ENCODE measurements around the gene XXYLT1. TPM values are rescaled to one million over a fixed set of nuclear protein-coding genes. Genes with fewer than 3 reads are reported as not detected.

Gene XXYLT1
- total RNA-seq, 1 experiment from 2014 or later: 7.3 TPM

DNA sequence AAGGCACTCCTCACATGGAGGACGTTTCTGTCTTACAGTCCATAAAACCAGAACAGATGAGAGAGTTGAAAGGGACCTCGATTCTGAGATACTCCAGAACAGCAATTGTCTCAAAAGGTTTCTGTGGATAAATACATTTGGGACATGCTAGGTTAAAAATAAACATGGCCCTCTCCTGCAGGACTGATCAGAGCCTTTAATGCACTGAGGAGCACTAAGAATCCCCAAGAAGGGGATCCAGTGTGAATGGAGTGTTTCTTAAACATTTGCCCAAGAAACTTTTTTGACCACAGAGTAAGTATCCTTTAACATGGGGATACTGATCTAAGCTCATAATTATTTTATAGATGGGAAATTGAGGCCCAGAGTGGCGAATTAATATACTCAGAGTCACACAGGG lies 223.4 kb downstream of the XXYLT1 start:
- Histone ChIP-seq H3K79me2 (ENCODE audit: low read length) (no peaks in the 10 kb centered on the region), H3K27me3 (ENCODE audit: low read length) (no peaks in the 10 kb centered on the region; the same call in 1 of the 2 replicates), H3K9ac (ENCODE audit: low read length) (no peak overlapping the region), H3K9me2 (replicated peaks; ENCODE audit: insufficient read depth, low read length) (no peaks in the 10 kb centered on the region), H3K4me2 (ENCODE audit: low read depth, low read length, poor library complexity, severe bottlenecking) (no peak overlapping the region), H4K20me1 (ENCODE audit: insufficient read depth, low read depth, low read length) (no peaks in the 10 kb centered on the region), H3K4me1 (ENCODE audit: low read length) (no peaks in the 10 kb centered on the region), H3K27ac (ENCODE audit: low read length) (no peak overlapping the region), H2AFZ (ENCODE audit: low read length) (no peak overlapping the region), H3K9me3 (ENCODE audit: low read length) (no peaks in the 10 kb centered on the region), H3K36me3 (ENCODE audit: insufficient read depth, low read length) (no peaks in the 10 kb centered on the region), H3K4me3 (ENCODE audit: low read length) (no peak overlapping the region)
- no peak for DNase-seq

DNA sequence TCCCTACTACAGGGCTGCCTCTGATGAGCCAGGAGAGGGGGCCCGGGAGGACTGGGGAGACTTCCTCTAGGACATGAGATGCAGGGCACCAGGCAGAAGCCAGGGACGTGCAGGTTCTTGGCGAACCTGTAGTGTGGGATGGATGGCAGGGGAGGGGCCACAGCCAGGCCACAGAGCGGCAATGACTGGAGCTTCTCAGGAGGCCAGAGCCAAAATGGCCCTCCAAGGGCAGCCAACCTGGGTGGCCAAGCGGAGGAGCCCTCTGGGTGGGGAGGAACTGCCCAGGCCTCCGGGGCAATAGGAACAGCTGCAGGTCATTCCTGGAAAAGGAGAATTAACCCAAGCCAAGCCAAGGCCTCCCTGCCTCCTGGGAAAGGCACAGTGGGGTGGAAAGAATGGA lies 224.5 kb downstream of the XXYLT1 start:
- Histone ChIP-seq H3K9ac (ENCODE audit: low read length) (no peak overlapping the region), H2AFZ (ENCODE audit: low read length) (no peak overlapping the region), H3K9me3 (ENCODE audit: low read length) (no peaks in the 10 kb centered on the region), H3K4me2 (ENCODE audit: low read depth, low read length, poor library complexity, severe bottlenecking) (no peak overlapping the region), H3K27me3 (ENCODE audit: low read length) (no peaks in the 10 kb centered on the region; the same call in 1 of the 2 replicates), H3K27ac (ENCODE audit: low read length) (no peak overlapping the region), H3K4me1 (ENCODE audit: low read length) (no peaks in the 10 kb centered on the region), H3K79me2 (ENCODE audit: low read length) (no peaks in the 10 kb centered on the region), H3K9me2 (replicated peaks; ENCODE audit: insufficient read depth, low read length) (no peaks in the 10 kb centered on the region), H3K4me3 (ENCODE audit: low read length) (no peak overlapping the region), H3K36me3 (ENCODE audit: insufficient read depth, low read length) (no peaks in the 10 kb centered on the region), H4K20me1 (ENCODE audit: insufficient read depth, low read depth, low read length) (no peaks in the 10 kb centered on the region)
- no peak for DNase-seq

DNA sequence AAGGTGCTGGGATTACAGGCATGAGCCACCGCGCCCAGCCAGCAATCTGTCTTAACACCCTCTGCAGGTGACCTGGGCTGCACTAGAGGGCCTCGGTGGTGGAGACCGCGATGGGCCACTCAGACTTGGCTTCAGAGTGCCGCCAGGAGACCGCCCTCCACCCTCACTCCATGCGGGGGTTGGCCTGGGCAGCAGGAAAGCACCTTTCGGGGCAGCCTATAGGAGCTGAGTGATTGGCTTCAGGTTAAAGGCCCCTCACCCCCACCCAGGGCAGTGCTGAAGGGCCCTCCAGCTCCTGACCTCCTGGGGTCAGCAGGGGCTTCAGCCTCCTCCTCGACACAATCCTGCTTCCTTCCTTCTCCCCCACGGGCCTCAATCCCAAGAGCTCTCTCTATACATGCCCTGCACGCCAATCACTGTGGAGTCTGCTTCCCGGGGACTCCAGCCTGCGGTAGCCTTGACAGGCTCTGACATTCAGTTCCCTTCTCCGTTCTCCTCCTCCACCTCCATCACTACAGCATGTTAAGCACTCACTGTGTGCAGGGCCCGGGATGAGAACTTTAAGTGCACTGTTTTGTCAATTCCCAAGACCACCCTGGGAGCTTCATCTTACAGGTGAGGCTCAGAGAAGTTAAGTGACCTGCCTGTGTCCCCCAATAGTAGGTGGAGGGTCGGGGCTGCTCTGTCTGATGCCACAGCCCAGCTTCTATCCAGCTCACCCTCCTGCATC lies 225.3 kb downstream of the XXYLT1 start:
- H3K9ac ChIP-seq (ENCODE audit: low read length): no peak overlapping the region
- no peaks in the 10 kb centered on the region; the same call in 1 of the 2 replicates for H3K27me3 ChIP-seq (ENCODE audit: low read length)
- H3K27ac ChIP-seq (ENCODE audit: low read length): no peak overlapping the region
- H3K36me3 ChIP-seq (ENCODE audit: insufficient read depth, low read length): no peaks in the 10 kb centered on the region
- H3K9me2 ChIP-seq (replicated peaks; ENCODE audit: insufficient read depth, low read length): no peaks in the 10 kb centered on the region
- no peaks in the 10 kb centered on the region for H4K20me1 ChIP-seq (ENCODE audit: insufficient read depth, low read depth, low read length)
- no peak overlapping the region for H2AFZ ChIP-seq (ENCODE audit: low read length)
- no peaks in the 10 kb centered on the region for H3K79me2 ChIP-seq (ENCODE audit: low read length)
- no peaks in the 10 kb centered on the region for H3K9me3 ChIP-seq (ENCODE audit: low read length)
- H3K4me2 ChIP-seq (ENCODE audit: low read depth, low read length, poor library complexity, severe bottlenecking): no peak overlapping the region
- H3K4me3 ChIP-seq (ENCODE audit: low read length): no peak overlapping the region
- DNase-seq: no peak
- no peaks in the 10 kb centered on the region for H3K4me1 ChIP-seq (ENCODE audit: low read length)

DNA sequence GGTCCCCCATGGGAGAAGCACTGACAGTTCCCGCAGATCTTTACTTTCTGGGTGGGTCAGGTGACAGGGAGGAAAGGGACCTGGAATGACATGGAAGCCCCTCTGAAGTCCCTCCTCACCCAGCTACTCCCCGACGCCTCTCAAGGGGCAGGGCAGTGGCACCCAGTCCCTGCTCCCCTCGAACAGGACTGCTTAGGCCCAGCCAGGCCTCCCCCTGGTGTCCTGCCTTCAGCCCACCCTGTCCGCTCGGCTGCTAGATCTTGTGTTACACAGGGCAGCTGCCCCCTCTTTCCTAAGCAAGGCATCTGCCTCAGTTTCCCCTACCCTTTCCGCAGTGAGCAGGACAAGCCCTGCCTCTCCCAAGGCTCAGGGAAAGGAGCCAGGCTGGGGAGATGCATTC lies 226.5 kb downstream of the XXYLT1 start:
- H3K27ac ChIP-seq (ENCODE audit: low read length): no peak overlapping the region
- no peaks in the 10 kb centered on the region for H4K20me1 ChIP-seq (ENCODE audit: insufficient read depth, low read depth, low read length)
- H3K4me2 ChIP-seq (ENCODE audit: low read depth, low read length, poor library complexity, severe bottlenecking): no peak overlapping the region

DNA sequence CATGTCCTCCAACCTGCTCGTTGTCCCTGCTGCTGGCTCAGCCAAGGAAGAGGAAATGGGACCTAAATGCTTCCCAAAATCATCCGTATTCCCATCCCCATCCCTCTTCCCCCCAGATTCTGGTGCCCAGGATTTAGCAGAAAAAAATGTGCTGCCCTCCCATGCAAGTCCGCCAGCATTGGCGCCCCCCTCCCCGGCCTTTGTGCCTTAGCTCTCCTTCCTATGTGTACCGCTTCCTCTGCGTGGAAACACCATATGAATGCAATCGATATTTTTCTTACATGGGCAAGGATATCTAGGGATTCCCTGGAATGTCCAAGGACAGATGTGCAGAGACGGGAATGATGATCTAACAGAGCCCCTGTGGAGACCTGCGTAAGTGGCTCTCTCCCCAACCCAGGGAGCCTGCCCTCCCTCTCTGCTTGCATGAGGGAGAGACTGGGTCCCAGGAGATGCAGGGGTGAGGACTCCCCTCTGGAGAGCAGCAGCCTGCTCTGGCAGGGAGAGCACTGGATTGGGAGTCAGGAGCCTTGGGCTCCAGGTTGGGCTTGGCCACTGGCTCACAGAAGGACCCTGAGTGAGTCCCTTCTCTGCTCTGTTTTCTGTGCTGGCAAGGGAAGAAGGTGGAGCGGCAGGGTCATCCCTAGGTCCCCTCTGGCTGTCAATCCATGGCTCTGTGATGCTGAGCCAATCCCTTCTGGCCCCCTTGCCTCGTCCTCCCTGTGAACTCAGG lies 227.2 kb downstream of the XXYLT1 start:
- Histone ChIP-seq H3K9me3 (ENCODE audit: low read length) (no peaks in the 10 kb centered on the region), H3K79me2 (ENCODE audit: low read length) (no peaks in the 10 kb centered on the region), H3K9ac (ENCODE audit: low read length) (no peak overlapping the region), H3K4me2 (ENCODE audit: low read depth, low read length, poor library complexity, severe bottlenecking) (no peak overlapping the region), H2AFZ (ENCODE audit: low read length) (no peak overlapping the region), H3K36me3 (ENCODE audit: insufficient read depth, low read length) (no peaks in the 10 kb centered on the region), H3K9me2 (replicated peaks; ENCODE audit: insufficient read depth, low read length) (no peaks in the 10 kb centered on the region), H4K20me1 (ENCODE audit: insufficient read depth, low read depth, low read length) (no peaks in the 10 kb centered on the region), H3K27ac (ENCODE audit: low read length) (no peak overlapping the region), H3K4me1 (ENCODE audit: low read length) (peaks cover 10% of the 10 kb centered on the region), H3K27me3 (ENCODE audit: low read length) (no peaks in the 10 kb centered on the region; the same call in 1 of the 2 replicates), H3K4me3 (ENCODE audit: low read length) (no peak overlapping the region)
- no peak for DNase-seq

More for the DNA sequence above, 226.5 kb downstream of the XXYLT1 start:
- no peak for DNase-seq
- H3K27me3 ChIP-seq (ENCODE audit: low read length): no peaks in the 10 kb centered on the region; the same call in 1 of the 2 replicates
- H3K4me3 ChIP-seq (ENCODE audit: low read length): no peak overlapping the region
- H3K36me3 ChIP-seq (ENCODE audit: insufficient read depth, low read length): no peaks in the 10 kb centered on the region
- H3K9ac ChIP-seq (ENCODE audit: low read length): no peak overlapping the region
- no peaks in the 10 kb centered on the region for H3K9me3 ChIP-seq (ENCODE audit: low read length)
- H3K79me2 ChIP-seq (ENCODE audit: low read length): no peaks in the 10 kb centered on the region
- peaks cover 9% of the 10 kb centered on the region for H3K4me1 ChIP-seq (ENCODE audit: low read length)
- H3K9me2 ChIP-seq (replicated peaks; ENCODE audit: insufficient read depth, low read length): no peaks in the 10 kb centered on the region
- H2AFZ ChIP-seq (ENCODE audit: low read length): no peak overlapping the region

DNA sequence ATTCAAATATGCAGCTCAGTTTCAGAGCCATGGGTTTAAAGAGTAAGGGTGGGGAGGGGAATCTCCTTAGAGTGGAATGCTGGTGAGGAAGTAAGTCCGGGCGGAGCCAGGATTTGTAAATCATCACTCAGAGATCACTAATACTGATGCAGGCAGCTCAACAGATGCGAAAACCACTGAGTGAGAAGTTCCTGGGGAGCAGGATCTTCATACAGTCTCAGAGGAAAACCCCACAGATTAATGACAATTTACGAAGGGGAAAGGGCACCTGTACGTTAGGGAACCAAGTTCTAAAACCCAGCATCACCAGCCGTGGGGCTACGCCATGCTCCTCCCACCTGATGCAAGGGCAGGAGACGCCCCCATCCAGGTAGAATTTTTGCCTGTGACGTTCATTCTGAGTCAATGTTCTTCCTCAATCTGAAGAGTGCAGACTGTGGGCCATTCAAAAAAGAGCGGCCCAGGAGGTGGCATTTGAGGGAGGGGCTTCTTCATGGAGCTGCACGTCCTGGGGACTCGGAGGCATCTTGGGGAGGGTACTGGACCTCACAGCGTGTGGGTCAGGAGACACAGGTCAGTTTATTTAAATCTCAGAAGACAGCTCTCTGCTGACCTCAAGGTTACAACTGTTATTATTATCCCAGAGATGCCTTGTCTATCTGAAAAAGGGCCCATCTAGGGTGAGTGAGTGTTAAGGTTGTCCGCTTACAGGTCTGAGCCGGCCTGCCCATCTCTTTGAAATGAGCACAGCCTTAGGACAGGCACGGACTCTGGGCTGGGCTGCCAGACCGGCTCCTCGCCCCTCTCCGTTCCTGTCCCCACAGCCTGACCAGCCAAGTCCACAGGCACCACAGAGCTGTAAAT lies 228.0 kb downstream of the XXYLT1 start:
- Histone ChIP-seq H3K9me2 (replicated peaks; ENCODE audit: insufficient read depth, low read length) (no peaks in the 10 kb centered on the region), H3K9me3 (ENCODE audit: low read length) (no peaks in the 10 kb centered on the region), H4K20me1 (ENCODE audit: insufficient read depth, low read depth, low read length) (no peaks in the 10 kb centered on the region), H3K27ac (ENCODE audit: low read length) (no peak overlapping the region), H3K27me3 (ENCODE audit: low read length) (no peaks in the 10 kb centered on the region; the same call in 1 of the 2 replicates), H2AFZ (ENCODE audit: low read length) (no peak overlapping the region), H3K79me2 (ENCODE audit: low read length) (no peaks in the 10 kb centered on the region), H3K9ac (ENCODE audit: low read length) (no peak overlapping the region), H3K4me1 (ENCODE audit: low read length) (peaks cover 10% of the 10 kb centered on the region), H3K4me3 (ENCODE audit: low read length) (no peak overlapping the region), H3K36me3 (ENCODE audit: insufficient read depth, low read length) (no peaks in the 10 kb centered on the region), H3K4me2 (ENCODE audit: low read depth, low read length, poor library complexity, severe bottlenecking) (no peak overlapping the region)
- DNase-seq: no peak

DNA sequence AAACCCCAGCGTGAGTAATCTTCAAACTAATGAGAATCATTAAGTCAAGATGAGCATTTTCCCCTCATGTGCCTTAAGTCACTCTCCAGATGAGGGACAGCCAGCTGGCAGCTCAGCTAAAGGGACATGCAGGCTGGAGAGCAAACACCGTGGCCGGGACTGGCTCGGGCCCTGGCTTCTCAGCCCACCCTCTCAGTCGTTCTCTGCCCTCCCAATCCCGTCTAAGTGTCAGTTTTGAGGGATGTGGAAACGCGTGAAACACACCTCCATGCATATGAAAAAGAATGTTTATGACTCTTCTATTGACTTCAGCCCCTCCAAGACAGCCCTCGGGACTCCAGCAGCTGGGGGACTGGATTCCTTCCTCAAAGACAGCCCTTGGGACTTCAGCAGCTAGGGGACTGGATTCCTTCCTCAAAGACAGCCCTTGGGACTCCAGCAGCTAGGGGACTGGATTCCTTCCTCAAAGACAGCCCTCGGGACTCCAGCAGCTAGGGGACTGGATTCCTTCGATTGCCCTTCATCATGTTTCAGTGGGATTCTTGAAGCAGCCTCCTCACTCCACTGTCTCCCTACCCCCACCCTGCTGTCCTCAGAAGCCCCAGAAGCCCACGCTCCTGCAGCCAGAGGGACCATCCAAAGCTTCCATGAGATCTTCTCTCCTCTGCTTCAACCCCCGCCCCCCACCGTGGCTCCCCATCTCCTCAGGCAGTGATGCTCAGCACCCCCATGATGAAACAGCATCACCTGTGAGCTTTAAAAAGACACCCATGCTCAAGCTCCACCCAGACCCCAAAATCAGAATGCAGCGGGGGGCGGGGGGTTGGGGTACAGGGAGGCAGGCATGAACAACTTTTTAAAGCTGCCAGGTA lies 228.9 kb downstream of the XXYLT1 start:
- Histone ChIP-seq H3K9ac (ENCODE audit: low read length) (no peak overlapping the region), H3K9me2 (replicated peaks; ENCODE audit: insufficient read depth, low read length) (no peaks in the 10 kb centered on the region), H3K4me3 (ENCODE audit: low read length) (no peak overlapping the region), H3K4me1 (ENCODE audit: low read length) (peaks cover 10% of the 10 kb centered on the region), H3K27ac (ENCODE audit: low read length) (no peak overlapping the region), H4K20me1 (ENCODE audit: insufficient read depth, low read depth, low read length) (no peaks in the 10 kb centered on the region), H3K79me2 (ENCODE audit: low read length) (no peaks in the 10 kb centered on the region), H3K4me2 (ENCODE audit: low read depth, low read length, poor library complexity, severe bottlenecking) (no peak overlapping the region), H3K27me3 (ENCODE audit: low read length) (no peaks in the 10 kb centered on the region; the same call in 1 of the 2 replicates), H3K9me3 (ENCODE audit: low read length) (no peaks in the 10 kb centered on the region), H2AFZ (ENCODE audit: low read length) (no peak overlapping the region), H3K36me3 (ENCODE audit: insufficient read depth, low read length) (no peaks in the 10 kb centered on the region)
- DNase-seq: no peak
